ENCODE results near the gene EML4.

EML4 gene

DNA sequence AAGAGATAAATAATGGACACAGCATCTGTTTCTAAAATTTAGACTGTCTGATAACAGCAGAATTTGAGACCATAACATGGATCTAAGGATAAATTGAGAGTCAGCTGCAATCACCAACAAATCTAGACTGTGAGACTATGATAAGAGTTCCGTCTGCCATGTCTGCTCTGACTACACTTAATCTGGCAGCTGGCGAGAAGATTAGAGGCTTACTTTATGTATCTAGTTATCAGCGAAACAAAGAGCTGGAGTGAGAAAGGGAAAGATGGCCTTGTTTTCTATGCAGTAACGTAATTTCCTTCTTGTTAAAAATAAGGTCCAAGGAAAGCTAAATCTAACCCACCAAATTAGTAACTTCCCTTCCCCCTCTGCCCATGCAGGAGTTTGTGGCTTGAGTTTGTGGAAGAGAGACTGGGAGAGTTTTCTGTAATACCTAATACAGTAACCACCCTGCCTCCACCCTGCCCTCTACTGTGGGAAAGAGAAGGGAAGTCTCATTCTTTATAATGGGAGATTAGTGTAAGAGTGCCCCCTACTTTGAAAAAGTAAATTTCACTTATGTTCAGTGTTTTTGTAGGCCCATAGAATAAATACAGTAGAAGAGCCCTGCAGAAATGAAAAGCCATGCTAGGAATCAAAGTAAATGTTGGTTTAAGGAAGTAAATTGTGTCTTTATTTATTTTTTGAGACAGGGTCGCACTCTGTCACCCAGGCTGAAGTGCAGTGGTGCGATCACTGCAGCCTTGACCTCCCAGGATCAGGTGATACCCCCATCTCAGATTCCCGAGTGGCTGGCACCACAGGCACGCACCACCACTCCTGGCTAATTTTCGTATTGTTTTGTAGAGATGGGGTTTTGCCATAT is 27.5 kb downstream of the EML4 start:
- no peak for DNase-seq

DNA sequence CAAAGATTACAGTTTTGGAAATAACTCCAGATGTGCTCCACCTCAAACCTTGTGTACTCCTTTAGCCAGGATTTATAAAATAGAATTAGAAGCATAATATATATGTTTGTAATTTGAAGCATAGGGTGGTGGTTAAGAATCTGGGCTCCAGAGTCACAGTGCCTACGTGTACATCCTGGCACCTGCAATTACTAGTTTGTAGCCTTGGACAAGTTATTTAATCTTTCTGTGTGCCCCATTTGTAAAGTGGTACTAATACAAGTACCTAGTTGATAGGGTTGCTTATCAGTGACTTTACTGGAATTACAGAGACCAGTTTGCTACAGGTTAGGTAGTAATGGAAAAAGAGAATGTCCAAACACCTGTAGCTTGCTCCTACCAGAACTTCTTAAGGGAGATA is 28.6 kb downstream of the EML4 start:
- no peak for DNase-seq

DNA sequence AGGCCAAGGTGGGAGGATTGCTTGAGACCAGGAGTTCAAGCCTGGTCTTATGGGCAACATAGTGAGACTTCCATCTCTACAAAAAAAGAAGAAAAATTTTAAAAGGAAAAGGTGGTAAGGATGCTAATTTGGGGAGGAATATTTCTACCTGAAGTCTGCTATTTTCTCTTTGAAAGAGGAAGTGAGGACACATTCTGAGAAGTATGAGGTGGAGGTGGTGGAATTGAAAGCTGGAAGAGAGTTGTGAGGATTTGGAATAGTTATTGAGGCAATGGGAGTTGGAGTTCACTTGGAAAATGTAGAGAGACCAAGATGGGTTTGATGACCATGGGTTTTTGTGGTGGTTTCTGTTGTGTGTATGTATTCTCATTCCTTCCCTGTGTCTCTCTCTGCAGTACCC is 29.3 kb downstream of the EML4 start:
- no peak for DNase-seq

DNA sequence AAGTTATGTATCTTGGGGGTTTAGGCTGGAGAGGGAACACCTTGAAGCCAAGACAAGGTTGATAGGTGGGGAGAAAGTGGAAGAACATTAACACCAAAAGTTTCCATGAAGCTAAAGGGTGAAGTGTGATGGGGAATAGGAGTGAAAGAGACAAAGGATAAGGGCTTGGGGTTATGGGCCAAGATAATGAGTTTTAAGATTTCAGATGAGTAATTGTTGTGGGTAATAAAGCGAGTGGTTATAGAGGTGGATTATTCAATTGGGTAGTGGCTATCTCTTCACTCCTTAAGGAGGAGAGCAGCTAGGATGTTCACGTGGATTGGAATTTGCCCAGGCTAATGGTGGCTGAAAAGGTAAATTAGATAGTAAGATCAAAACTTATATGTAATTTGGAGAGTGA is 29.8 kb downstream of the EML4 start:
- no peak for DNase-seq

DNA sequence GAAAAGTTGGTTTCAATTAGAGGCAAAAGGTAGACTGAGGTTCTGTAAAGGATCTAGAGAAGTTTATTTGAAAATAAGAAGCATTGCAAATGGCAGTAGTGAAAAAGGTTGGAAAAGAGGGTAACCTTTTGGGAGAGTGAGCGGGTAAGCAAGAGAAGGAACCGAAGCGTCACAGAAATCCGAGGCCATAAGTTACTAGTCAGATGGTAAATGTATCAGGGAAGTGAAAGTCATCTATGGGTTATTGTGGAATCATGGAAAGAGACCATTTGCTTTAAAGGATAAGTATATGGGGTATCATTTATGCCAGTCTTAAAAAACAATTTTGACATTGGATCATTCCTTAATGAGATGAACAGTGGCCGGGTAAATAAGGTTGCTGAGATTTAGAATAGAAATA is 30.5 kb downstream of the EML4 start:
- DNase-seq = no peak

DNA sequence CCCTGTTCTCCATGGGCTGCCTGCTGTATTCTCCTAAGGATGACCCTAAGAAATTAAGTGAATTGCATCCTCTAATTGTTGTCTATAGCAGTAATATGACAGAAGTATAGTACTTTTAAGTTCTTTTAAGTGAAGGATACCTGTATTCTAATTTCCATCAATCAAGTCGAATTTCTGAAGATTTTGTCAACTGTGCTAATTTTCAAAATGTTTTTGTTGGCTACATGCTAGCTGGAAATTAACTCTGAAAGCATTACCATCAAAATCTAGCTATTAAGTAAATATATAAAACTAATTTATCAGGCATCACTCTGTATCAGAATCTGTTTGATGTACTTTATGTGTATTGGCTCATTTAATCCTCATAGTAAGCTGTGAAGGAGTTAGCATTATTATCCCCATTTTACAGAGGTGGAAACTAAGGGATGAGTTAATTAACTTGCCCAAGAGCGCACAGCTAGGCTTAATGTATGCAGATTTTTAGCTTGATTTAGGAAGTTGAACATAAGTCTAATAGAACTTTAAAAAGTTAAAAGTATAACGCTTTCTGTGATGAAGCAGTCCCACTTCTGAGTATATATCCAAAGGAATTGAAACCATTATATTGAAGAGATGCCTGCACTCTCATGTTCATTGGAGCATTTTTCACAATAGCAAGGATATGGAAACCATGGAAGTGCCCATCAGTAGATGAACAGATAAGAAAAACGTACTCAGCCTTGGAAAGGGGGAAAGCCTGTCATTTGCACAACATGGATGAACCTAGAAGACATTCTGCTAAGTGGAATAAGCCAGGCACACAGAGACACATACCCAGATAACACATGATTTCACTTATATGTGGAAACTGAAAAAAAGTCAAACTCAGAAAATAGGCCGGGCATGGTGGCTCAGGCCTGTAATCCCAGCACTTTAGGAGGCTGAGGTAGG is 32.0 kb downstream of the EML4 start:
- no peak for DNase-seq

DNA sequence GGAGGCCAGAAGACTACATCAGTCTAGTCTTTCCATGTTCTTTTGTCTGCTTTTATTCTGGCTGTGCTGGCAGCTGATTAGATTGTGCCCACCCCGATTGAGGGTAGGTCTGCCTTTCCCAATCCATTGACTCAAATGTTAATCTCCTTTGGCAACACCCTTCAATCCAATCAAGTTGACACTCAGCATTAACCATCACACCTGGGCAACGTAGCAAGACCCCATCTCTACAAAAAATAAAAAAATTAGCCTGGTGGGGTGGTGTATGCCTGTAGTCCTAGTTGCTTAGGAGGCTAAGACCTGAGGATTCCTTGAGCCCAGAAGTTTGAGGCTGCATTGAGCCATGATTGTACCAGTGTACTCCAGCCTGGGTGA is 33.5 kb downstream of the EML4 start:
- no peak for DNase-seq

DNA sequence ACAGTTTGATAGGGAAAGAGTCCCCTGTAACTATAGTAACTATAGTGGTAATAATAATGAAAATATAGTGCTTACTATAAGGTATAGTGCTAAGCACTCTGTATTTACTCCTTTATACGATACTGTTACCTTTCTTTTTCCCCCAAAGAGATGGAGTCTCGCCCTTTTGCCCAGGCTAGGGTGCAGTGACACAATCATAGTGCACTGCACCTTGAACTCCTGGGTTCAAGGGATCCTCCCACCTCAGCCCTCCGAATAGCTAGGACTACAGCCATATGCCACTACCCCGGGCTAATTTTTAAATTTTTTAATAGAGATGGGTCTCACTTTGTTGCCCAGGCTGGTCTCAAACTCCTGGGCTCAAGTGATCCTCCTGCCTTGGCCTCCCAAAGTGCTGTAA is 34.6 kb downstream of the EML4 start:
- no peak for DNase-seq

DNA sequence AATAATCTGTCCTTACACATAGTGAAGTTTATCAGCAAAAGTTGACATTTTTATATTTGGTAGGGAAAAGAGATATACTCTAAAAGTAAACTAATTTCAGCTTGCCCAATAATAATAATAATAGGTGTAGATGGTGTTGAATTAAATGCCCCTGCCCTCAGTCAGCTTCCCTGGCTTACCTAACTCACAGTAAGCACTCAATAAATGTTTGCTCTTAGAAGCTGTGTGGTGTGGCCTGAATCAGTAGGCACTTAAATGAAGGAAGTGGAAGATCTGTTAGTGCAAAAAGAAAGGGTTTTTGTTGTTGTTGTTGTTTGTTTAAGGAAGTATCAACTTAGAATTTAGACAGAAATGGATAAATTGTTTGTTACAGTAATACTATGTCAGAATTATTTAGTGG is 36.2 kb downstream of the EML4 start:
- no peak for DNase-seq

DNA sequence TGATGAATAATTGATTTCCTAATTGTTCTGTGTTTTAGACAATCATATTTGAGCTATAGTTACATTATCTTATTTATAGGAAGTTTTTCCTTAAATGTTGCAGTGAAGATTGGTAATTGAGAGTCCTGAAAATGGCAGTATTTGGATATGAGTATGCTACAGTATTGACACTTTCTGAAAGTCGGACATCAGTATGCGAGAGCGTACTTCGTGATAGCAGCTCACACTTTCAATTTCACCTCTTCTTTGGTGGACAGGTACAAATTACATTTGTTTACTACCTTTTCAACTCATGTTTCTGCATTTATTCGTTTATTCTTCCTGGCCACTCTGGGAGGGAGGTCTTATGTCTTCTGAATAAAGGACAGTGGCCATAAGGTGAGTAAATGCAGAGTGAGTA is 38.7 kb downstream of the EML4 start:
- DNase-seq = no peak

DNA sequence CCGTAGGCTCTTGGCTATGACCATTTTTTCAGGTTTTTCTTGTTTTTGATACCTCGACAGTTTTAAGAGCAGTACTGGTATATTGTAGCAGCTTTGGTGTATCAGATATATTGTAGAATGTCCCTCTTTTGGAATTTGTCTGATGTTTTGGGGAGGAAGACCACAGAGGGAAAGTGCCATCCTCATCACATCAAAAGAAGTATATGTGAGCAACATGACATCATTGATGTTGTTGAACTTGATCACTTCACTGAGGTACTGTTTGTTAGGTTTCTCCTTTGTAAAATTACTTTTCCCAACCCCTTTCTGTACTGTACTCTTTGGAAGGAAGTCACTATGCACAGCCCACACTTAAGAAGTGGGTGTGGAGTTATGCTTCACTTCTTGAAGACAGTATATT is 41.0 kb downstream of the EML4 start:
- no peak for DNase-seq

DNA sequence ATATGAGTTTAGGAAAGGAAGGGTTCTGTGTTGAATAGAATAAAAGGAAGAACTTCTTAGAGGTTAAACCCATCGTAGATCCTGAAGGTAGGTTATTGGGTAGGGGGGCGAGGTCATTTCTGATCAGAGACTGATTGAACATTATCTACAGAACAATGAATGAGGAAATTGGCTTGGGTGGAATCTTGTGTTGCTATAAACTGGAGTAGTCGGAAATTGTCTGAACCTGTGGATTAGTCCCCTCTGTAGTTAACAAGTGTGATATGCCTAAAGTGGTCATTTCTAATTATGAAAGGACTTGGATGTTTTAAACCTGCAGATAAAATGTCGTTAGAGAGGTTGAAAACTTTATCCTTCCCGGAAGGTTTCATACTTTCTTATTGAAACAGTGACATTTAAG is 42.1 kb downstream of the EML4 start:
- no peak for DNase-seq

DNA sequence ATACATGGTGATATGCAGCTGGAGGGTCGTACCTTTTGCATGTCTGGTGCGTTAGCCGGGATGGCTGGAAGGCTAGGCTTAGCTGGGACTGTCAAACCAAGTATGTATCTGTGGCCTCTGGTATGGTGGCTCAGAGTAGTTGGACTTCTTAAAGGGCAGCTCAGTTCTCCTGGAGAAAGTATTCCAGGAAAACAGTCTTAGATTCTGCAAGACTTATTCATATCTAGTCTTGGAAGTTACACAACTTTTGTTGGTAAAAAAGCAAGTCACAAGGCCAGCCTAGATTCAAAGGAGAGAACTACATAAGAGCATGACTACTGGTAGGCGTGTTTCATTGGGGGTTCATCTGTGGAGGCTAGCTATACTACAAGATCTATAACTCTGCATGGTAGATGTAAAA is 45.5 kb downstream of the EML4 start:
- DNase-seq = no peak

DNA sequence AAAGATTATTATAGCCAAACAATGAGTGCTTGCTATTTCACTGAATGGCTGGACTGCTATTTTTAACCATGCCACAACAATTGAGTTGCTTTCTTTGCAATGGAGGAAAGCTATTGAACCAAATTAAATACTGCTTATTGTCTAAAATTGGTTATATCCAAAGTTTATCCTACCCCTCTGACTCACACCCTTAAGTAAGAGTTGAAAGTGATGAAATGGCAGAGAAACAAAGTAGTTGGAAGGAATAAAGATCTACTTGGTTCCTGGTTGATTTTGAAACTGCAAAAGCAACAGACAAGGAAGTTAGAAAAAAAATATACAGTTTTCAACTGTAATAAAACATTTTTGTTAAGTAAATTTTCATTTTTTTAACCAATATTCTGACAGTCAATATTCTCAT is 47.5 kb downstream of the EML4 start:
- no peak for DNase-seq

DNA sequence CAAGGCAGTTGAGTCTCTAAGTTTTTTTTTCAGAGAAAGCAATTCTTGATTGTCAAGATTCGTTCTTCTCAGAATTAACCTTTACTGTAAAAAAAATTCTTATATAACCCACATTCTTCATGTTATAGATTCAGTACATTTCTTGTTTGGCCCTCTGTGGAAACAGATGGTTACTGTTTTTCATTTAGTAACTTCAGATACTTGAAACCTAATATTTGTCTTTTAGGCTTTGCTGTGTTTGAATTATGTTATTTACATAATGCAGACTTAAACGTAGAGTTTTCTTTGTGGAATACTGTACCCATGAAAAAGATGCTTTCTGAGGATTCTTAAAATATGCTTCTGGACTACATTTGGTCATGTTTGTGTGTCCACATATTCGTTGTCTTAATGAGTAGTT is 48.2 kb downstream of the EML4 start:
- no peak for DNase-seq

DNA sequence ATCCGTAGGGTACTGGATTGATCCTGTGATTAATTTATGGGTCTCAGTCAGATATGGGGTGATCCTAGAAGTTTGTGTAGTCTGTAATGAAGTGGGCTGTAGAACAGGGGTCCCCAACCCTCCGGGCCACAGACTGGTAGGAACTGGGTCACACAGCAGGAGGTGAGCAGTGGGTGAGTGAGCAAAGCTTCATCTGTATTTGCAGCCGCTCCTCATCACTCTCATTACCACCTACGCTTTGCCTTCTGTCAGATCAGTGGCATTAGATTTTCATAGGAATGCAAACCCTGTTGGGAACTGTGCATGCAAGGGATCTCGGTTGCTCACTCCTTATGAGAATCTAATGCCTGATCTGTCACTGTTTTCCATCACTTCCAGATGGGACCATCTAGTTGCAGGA is 48.8 kb downstream of the EML4 start:
- DNase-seq = no peak

DNA sequence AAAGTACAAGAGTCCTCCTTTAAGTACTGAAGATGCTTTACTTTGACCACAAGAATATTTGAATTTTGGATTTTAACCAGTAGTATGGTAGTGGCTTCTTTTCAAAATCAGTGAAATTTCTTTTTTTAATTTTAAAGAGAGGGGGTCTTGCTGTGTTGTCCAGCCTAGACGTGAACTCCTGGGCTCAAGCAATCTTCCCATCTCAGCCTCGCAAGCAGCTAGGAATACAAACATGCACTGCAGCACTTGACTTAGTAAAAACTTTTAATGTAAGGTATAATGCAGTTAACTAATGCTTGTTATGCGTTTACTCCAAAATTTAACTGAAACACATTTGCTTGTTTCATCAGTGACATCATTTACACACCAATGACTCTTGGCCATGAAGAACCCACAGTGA is 49.6 kb downstream of the EML4 start:
- no peak for DNase-seq

DNA sequence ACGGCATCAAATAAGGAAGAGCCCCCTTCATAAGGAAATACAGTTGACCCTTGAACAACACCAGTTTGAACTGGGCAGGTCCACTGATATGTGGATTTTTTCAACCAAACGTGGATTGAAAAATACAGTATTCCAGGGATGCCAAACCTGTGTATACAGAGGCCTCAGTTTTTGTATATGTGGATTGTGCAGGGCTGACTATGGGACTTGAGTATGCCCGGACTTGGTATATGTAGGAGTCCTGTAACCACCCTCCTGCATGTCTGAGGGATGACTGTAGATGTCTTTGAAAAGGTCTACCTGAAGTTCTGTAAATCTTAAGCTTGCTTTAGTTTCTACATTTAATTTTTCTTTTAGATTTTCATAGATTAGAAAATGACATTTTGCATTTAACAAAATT is 50.0 kb downstream of the EML4 start:
- no peak for DNase-seq

DNA sequence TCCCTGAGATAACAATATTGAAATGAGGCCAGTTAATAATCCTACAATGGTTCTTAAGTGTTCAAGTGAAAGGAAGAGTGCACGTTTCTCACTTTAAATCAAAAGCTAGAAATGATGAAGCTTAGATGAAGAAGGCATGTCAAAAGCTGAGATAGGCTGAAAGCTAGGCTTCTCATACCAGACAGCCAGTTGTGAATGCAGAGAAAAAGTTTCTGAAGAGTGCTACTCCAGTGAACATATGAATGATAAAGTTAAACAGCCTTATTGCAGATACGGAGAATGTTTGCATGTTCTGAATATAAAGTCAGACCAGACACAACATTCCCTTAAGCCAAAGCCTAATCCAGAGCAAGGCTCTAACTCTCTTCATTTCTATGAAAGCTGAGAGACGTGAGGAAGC is 51.4 kb downstream of the EML4 start:
- DNase-seq = no peak

DNA sequence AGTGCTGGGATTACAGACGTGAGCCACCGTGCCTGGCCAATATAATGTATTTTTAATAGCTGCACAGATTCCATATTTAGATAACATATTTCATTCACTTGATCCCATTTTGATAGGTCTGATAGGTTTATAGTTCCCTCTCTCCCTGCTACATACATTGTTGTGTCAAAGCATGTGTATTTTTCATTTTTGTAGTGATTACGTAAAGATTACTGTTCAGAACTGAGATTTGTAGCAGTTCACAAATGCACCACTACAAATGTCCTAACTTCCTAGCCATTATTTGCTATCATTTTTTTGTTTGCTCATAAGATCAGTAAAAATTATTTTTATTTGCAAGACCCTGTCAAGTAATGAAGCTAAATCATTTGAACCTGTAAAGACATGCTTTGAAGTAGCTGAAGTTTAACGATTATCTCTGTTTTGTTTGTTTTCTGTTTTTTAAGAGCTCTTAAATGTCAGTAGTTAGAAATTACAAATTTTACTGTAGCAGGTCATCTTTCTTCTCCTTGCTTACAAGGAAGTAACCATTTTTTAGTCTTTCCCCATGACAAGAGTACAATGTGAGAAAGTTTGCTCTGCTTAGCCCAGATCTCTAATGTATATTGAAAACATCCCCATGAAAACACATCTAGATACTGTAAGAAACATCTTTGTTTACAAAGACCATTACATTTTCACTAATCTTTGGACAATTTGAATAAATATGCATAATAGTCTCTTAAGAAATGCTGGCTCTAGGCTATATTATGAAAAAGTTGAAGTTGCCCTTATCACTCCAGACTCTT is 54.1 kb downstream of the EML4 start:
- no peak for DNase-seq

DNA sequence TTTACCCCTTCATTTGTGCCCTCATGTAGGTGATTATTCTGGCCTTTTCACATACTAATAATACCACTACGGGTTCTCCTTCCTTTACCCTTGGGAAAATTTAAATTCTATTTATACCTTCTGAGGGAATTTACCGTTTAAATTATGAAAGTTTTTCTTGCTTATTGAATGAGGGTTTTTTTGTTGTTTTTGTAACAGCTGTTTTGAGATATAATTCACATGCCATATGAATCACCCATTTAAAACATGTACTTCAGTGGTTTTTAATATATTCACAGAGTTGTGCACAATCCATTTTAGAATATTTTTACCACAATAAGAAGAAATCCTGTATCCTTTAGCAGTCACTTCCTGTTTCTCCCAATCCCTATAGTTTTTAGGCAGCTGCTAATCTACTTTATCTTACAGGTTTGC is 54.7 kb downstream of the EML4 start:
- DNase-seq = no peak

DNA sequence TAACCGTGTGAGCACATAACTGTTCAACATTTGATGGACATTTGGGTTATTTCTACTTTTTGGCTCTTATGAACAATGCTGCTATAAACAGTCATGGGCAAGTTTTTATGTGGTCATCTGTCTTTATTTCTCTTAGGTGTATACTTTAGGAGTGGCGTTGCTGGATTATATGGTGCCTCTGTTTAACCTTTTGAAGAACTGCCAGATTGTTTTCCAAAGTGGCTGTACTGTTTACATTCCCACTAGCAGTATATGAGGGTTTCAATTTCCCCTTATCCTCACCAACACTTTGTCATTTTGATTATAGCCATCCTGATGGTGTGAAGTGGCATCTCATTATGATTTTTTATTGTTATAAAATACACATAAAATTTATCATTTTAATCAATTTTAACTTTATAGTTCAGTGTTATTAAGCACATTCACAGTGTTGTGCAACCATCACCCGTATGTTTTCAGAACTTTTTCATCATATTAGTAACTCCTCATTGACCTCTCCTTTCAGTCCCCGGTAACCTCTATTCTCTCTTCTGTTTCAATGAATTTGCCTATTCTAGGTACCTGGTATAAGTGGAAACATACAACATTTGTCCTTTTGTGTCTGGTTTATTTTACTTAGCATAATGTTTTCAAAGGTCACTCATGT is 55.4 kb downstream of the EML4 start:
- no peak for DNase-seq

DNA sequence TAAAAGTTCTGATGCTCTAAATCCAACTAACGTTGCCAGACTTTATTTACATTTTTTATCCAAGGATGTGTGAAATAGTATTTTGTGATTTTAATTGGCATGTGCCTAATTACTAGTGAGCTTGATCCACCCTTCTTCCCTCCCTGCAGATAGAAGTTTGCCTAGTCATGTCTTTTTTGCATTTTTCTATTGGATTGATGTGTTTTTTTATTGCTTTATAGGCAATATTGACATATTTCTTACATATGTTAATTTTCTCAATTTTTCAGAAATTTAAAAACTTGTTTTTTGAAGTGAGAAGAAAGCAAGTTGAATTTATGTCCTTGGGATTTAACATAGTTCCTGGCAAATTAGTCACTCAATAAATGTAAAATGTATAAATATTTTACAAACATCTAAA is 56.4 kb downstream of the EML4 start:
- DNase-seq = no peak
